HG02981 (cell line): ENCODE results near the gene RAB8A.

ENCODE experiments used
- ATAC-seq: cut with Tn5 transposase; IDR thresholded peaks from one replicate; pipeline ENCODE4 v1.9.1; 2021; ENCODE audit warnings: mild to moderate bottlenecking, moderate library complexity; ENCODE audit not compliant: unreplicated experiment

The RAB8A gene

DNA sequence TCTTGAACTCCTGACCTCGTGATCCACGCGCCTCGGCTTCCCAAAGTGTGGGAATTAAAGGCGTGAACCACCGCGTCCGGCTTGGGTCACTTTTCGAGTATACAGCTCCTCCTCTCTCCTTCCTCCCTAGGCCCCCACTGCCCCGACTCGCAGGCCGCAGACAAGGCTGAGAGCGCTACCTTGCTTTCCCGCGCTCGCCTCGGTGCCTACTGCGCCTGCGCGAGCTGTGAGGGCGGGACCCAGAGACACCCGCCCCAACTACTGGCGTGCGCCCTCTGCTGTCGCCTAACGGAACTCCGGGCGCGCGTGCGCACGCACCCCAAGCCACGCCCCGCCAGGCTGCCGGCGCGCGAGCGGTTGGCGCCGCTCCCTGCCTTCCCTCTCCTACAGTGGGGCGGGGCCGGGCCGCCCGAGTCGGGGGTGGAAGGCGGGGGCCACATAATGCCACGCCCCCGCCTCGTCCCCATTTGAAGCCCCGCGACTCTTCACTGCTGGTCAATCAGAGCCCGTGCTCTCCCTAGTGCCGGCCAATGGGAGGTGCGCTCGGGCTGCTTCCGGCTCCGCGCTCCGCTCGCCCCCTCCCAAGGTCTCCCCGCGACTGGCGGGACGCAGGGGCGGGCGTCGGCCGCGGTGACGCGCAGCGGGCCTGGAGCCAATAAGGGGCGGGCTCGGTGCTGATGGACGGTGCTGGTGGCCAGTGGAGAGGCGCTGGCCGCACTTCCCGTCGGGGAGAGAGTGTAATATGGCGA lies at the start of gene RAB8A:
Gene RAB8A (plus strand): TSS at position 730 of the 749 bp plus-strand sequence. CDS start 13 bp downstream, at position 743.
- ATAC-seq = peak; percentile 89

DNA sequence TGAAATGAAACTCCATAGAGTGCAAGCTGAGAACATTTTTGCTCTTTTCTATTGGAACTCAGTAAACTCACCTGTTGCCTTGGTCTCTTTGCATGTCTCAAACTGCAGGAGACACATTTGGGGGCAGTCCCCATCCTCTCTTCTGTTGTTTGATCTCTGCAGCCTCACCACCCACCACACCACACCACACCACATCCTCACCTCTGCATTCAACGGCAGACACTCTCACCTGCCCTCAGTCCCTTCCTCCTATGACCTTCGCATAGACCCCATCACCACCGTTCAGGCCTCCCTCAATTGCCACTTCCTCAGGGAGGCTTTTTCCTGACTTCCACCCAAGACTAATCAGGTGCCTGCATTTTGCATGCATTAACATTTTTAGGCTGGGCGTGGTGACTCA lies 49.7 kb upstream of the RAB8A start:
- no peak for ATAC-seq

- no peak for ATAC-seq
Measured at GRCh38 chr19:16062789-16063188, 48.9 kb upstream of the RAB8A start.

DNA sequence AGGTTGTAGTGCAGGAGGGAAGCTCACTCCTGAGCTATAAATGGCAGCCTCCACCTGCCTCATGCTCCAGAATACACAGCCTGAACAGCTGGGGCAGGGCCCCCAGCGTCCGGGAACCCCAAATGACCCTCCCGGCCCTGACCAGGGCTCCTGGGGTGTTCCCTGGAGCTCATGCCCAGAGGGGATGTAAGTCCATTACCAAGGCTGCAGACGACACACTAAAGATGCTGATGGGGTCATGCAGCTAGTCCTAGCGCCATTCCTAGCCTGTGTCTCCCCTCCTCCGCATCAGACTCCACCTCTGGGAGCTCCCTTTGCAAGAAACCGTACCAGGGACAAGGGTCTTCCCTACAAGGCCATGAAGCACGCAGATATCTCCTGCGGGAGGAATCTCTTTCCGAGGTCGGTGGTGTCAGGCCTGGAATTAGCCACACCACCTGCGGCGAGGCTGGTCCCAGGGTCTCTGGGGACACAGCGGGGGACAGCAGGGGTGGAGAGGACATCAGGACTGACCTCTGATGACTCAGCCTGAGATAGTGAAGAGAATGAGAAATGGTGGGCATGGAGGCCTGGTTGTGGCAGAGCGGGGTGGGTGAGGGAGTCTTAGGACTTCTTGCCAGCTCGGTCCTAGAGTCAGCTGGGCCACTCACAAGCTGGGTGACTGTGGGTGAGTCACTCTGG lies 47.3 kb upstream of the RAB8A start:
- no peak for ATAC-seq

- ATAC-seq = no peak
Measured at GRCh38 chr19:16066611-16067104, 45.0 kb upstream of the RAB8A start.

- no peak for ATAC-seq
Measured at GRCh38 chr19:16067205-16067938, 44.3 kb upstream of the RAB8A start.

DNA sequence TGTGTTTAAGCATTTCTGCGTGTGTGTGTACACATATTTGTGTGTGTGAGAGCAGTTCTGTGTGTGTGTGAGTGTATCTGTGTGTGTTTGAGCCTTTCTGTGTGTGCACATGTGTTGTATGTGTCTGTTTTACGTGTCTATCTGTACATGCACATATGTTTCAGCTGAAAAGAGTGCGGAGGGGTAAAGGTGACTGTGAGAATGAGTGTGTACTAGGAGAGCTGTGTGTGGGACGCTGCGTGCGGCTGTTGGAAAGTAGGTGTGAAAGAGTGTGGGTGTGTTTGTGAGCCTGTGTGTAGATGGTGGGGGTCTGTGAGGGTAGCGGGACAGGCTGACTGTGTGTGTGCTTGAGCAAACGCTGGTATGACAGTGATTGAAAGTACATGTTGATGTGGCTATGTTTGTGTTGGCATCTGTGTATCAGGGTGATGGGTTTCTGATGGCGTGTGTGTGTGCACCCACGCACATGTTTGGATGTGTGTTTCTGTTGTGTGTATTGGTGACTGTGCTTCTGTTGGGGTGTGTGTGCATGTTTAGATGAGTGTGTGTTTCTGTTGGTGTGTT lies 42.9 kb upstream of the RAB8A start:
- no peak for ATAC-seq

DNA sequence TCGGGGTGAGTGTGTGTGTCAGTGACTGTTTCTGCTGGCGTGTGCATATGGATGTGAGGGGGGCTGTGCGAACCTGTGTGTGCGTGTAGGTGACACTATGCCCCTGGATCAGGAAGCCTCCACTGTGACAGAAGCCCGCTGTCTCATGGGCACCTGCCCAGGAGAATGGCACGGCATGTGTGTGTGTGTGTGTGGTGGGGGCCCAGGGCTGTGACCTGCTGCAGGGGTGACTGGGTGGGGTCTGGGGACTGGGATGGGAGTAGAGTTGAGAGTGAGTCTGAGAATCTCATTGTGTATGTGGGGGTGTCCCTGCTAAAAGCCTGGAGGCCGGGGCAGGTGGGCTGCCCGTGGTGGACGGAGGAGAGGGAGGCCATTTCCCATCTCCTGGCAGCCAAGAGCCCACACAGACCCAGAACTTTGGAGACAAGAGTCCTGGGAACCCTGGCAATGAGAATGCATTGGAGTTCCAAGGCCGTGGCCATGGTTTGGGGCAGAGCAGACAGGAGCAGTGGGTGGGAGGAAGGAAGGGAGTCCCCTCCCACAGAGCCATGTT lies 41.8 kb upstream of the RAB8A start:
- ATAC-seq = no peak

DNA sequence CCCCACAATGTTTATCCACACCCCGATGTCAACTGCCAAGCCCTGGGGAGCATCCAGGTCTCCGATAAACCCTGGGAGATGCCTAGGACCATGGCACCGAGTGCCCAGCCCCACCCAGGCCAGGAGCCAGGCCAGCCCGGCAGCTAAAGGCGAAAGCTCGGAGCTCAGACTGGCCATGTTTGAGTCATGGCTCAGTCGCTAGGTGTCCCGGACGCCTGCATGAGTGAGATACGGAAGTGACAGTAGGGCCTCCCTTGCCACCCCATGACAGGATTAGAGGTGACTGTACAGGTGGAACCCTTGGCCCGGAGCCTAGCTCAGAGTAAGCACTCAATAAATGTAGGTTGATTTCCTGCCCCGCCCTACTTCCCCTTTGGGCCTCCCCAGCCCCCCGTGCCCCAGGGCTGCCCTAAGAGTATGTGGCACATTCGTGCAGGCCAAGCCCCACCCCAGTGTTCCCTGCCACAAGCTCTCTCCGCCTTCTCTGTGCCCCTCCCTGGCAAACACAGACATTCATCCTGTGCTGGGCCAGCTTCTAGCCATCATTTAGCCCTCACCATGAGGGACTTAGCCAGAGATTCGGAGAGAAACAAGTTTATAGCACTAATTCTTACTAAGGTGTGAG lies 41.2 kb upstream of the RAB8A start:
- ATAC-seq = no peak

GRCh38 chr19:16071072-16071691 lies 40.5 kb upstream of the RAB8A start:
- no peak for ATAC-seq

DNA sequence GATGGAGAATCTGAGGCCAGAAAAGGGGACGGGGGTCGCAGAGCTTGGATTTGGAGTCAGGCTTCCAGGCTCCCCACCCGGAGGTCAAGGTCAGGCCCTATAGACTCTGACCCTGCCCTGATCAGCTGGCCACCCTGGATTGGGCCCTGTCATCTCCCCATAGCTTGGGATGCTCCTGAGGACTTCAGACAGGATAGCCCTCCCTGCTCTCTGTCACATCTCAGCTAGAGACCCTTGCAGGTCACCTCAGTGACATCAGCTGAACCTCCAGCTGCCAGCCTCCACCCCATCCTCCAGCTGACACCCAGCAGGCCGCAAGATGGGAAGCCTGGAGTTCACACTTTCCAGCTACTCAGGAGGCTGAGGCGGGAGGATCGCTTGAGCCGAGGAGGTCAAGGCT lies 38.2 kb upstream of the RAB8A start:
- ATAC-seq = no peak

- ATAC-seq = no peak
Measured at GRCh38 chr19:16073988-16074387, 37.7 kb upstream of the RAB8A start.

GRCh38 chr19:16074488-16075365 lies 37.0 kb upstream of the RAB8A start:
- ATAC-seq = no peak

GRCh38 chr19:16075430-16076153 lies 36.1 kb upstream of the RAB8A start:
- ATAC-seq = no peak

GRCh38 chr19:16076154-16076957 lies 35.3 kb upstream of the RAB8A start, which contains the start of gene TPM4:
Gene TPM4 (plus strand): TSS chr19:16076495. CDS start chr19:16076566, 71 bp downstream.
- peak; percentile 59 for ATAC-seq

DNA sequence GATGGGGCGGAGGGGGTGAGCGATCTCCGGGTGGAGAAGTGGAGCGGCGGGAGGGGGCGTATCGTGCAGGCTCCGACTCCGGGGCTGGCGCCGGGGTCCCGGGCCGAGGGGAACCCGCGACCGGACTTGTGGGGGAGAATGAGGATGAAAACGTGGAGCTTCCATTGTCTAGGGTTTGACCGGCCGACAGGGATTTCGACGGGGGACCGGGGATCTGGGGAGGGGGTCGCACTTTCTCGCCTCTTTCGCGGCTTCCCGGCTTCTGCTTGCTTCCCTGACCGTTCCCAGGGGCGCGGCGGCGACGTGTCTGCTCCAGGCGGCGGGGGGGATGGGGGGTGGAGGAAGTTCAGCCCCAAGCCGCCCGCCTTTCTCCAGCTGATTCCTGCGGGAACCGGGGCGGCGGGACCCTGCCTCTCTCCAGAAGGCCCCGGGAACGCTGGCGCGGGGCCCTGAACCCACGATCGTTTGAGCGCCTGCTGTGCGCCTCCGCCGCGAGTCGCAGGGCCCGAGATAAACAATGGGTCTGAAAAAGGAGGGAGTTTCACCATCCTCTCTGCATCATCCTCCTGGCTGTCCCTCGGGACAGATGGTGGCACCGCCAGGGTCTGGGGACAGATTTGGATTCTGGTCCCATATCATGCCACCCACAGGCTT lies 34.6 kb upstream of the RAB8A start:
- ATAC-seq = no peak
